NCI-H2107 treated with DMSO at 0.1 percent for 48 hours (cell line): ENCODE measurements around the gene VWA8.
"Not testable (repeated sequence)": the region's sequence is repeated elsewhere in the genome, so short reads cannot be mapped to it uniquely, and the experiment has no call there.

Source experiments
- DNase-seq: peaks from one replicate; lab custom pipeline; 2025; ENCODE audit not compliant: unreplicated experiment; lab: John Stamatoyannopoulos, UW

Gene VWA8

DNA sequence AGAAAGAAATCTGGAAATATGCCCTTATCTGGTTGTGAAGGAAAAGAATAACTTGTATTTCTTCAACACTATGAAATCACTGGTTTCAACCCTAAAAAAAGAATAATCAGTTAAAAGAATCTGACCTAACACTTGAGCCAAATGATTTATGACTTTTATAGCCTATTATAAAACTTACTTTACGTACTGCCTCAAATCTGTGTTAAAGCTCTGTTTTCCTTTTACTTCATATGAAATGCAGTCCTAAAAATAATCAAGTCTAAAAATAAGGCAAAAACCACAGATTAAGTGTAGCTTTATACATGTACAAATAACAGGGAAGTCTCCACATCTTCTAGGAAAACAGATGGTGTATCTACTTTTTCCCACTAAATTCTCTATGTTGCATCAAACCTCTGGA lies 101.3 kb downstream of the VWA8 start:
- DNase-seq: no peak

GRCh38 chr13:41858780-41859179 lies 102.1 kb downstream of the VWA8 start:
- no peak for DNase-seq

DNA sequence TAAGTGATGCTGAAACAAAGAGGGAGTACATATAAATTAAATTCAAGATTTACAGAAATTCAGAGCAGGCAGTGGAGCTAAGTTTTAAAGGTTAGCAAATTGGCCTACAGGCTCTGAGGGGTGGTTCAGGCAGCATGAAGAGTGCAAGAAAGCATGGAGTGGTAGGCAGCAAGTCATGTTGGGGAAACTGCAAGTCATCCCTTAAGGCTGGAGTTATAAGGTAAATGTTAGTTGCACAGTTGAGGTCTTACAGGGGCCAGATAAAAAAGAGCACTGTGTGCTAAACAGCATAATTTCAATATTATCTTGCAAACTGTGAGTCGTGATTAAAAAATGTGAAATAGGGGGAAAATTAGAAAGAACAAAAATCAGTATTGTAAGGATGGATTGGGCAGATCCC lies 106.2 kb downstream of the VWA8 start:
- no peak for DNase-seq

GRCh38 chr13:41851351-41851750 lies 109.6 kb downstream of the VWA8 start:
- no peak for DNase-seq

DNA sequence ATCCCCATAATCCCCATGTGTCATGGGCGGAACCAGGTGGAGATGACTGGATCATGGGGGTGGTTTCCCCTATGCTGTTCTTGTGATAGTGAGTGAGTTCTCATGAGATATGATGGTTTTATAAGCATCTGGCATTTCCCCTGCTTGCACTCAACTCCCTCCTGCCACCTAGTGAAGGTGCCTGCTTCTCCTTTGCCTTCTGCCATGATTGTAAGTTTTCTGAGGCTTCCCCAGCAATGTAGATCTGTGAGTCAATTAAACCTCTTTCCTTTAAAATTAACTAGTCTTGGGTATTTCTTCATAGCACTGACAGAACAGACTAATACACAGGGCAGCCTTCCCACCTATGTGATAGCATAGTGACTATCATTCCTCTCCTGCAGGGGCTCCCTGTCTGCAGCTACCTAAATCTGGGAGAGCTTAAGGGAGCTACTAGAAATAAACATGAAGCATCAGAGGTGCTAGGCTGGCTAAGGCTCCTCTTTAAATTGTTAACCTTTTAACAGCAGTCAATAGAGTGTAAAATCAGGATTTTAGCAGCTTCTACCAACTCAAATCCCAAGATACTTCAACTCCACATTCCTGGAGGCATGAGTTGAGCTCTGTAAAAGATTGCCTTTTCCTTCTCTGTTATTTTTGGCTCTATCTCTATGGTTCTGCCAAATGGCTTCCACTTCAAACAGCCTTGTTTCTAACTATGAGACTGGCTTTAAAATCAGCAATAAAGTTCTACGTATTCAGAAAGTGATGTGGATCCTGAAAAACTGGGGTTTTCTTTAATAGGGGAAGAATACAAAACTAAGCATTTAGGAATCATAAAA lies 112.3 kb downstream of the VWA8 start:
- no peak for DNase-seq

GRCh38 chr13:41847216-41847615 lies 113.7 kb downstream of the VWA8 start:
- DNase-seq: no peak

GRCh38 chr13:41842036-41842620 lies 118.8 kb downstream of the VWA8 start:
- DNase-seq: no peak

- DNase-seq: no peak
These were observed 123.3 kb downstream of the VWA8 start for GRCh38 chr13:41837629-41838028.

GRCh38 chr13:41835871-41836270 lies 125.0 kb downstream of the VWA8 start:
- no peak for DNase-seq

DNA sequence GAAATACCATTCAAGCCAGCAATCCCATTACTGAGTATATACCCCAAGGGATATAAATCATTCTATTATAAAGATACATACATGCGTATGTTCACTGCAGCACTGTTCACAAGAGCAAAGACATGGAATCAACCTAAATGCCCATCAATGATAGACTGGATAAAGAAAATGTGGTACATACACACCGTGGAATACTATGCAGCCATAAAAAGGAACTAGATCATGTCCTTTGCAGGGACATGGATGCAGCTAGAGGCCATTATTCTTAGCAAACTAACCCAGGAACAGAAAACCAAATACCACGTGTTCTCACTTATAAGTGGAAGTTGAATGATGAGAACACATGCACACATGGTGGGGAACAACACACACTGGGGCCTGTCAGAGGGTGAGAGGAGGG lies 126.2 kb downstream of the VWA8 start:
- DNase-seq: not testable (repeated sequence)

GRCh38 chr13:41833831-41834230 lies 127.1 kb downstream of the VWA8 start:
- DNase-seq: no peak

DNA sequence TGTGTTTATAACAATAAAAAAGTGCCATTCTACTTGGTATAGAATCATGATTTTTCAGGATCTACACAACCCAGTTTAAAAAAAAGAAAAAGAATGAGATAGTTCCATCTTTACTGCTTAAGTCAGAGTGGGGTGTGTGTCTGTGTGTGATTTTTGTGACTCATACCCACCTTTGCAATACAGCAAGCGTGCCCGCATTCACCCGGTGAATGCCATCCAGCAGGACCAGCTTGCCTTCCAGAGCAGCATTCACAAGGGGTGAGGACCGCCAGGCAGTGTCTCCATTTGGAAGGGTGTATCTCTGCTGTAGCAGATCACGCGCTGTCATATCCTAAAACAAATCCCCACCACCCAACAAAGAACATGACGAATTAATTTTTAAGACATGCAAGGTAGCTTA lies 127.7 kb downstream of the VWA8 start:
- no peak for DNase-seq

- no peak for DNase-seq
These were observed 133.2 kb downstream of the VWA8 start for GRCh38 chr13:41827507-41828213.

DNA sequence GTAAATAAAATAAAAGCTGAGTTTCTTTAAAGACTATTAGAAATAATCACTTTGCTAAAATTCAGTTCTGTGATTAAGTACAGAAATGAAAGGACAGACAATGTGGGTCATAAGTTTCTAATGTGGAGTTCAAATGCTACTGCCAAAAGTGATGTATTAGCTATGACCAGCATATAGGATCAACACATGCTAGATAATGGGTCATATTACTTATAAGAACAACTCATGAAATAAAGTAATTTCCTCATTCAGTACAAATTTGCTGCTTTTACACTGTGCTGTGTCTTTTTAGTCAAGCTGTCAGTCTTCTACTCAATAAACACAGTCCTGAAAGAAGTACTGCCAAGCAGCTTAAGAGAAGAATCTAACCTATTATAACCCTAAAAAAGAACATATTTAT lies 135.2 kb downstream of the VWA8 start:
- no peak for DNase-seq

DNA sequence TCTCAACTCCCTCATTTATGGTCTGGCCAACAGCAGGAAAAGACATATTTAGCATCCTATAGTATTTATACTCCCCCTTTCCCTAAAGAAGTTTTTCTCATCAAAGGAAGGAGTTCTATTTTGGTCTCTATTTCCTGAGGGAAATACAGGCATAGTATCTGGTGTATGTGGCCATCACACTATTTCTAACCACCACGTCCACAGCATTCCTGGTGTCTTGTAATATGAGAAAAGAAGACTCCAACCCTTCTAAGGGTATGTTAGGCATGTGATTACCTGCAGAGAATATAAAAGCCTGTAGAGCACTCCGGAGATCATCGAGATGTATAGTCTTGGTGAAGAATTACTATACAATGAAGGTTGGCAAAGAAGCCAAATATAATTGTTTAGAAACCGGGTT lies 137.4 kb downstream of the VWA8 start:
- DNase-seq: no peak

- no peak for DNase-seq
These were observed 138.3 kb downstream of the VWA8 start for GRCh38 chr13:41822560-41822959.

GRCh38 chr13:41821238-41821594 lies 139.7 kb downstream of the VWA8 start:
- no peak for DNase-seq

DNA sequence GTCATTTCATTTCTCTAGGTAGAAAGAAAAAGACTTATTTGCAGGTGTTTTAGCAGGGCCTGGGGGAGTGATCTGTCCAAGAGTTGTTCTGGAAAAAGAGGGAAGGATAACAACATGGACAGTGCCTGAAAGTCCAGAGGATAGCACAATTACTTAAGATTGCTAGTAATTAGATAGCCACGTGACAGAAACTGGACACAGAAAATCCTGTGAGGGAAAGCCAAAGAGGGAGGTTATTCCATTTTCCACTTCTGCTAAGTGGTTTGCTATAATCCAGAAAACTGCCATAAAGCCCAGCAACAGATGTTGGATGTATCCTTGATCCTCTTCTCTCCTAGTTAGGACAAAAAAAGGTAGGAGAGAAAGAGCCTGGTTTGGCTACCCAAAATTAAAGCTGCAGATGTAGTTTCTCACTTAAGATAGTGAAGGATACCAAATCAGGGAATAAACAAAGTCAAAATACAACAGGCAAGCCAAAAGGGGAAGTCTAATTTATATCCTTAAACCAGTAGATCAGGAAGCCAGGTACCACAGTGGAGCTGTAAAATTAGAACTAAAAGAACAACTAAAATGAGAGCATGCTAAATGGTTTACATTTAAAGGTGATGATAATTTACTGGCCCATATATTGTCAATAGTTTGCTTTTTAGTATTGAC lies 140.2 kb downstream of the VWA8 start:
- no peak for DNase-seq

- no peak for DNase-seq
These were observed 144.9 kb downstream of the VWA8 start for GRCh38 chr13:41816057-41816456.

DNA sequence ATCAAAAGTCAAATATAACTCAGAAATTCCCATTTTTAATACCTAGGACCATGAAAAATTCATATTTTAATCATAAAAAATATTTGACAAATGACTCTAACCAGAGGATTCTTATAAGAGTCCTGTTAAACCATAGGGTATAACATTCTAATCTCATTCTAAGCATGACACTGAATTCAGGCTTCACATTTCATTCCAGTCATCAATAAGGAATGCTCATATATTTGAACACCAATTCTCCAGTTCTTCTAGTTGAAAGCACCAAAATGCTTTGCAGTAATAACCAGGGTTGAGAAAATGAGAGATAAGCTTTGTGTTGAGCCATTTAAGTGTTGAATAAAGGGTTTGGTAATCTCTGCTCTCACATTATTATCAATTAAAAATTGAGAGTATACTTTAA lies 147.5 kb downstream of the VWA8 start:
- DNase-seq: no peak

- DNase-seq: no peak
These were observed 148.1 kb downstream of the VWA8 start for GRCh38 chr13:41812851-41813250.

DNA sequence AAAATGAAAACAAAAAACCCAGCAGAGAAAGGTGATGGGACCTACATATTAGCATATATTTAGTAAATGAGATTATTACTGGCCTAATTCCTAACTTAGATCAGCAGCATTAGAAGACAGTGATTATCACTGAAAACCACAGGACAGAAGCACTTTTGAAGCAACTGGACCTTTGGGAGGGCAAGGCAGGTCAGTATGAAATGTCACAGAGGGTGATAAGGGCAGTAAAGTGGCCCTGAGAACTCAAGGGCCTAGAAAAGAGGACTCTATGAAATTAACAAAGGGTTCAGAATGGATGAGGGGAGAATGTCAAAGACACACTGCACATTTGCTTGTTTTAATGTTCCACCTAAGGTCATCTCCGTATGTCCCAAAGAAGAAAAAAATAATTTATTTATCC lies 148.7 kb downstream of the VWA8 start:
- no peak for DNase-seq
